GM21526 (cell line): ENCODE measurements around the gene LSM10.

ENCODE experiments used
- ATAC-seq: cut with Tn5 transposase; IDR thresholded peaks from one replicate; pipeline ENCODE4 v1.9.1; 2021; ENCODE audit warnings: moderate library complexity; ENCODE audit not compliant: unreplicated experiment, low FRiP score

LSM10 gene

DNA sequence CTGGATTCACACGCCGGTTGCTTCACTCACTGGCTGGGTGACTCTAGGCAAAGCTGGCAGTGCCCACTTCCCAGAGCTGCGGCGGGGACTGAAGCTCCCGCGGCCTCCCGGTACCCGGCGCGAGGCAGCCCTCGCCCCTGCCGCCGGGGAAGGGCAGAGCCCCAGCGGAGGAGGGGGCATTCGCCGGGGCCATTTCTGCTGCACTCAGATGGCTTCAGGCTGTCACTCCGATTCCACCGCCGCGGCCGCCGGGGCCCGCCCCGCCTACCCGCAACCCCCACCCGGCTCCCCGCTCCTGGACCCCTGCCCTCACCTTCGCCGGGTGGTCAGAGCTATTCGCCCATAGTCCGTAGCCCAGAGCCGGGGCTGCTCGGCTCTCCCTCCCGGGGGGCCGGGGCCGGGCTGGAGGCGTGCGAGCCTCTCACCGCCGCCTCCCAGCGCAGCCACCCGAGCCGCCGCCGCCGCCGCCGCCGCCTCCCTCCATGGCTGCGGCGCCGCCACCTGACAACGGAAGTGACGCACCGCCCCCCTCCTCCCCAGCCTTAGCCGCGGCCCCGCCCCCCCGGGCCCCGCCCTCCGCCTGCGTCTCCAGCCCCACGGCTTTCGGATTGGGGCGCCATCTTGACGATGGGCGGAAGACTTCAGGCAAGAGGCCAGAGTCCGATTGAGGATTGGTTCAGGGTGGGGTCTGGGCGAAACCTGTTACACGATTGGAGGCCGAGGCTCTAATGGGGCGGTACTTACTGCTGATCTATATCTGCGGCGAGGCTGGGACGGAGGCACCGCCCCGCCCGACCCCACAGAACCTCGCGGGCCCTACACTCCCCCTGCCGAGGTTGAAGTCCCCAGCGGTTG lies 12.1 kb downstream of the LSM10 start, which contains the start of gene STK40:
Gene STK40, minus strand, starts transcription at position 515 of the 855 bp plus-strand sequence. CDS start 24,592 bp downstream, outside the sequence.
- ATAC-seq = peak; percentile 80

DNA sequence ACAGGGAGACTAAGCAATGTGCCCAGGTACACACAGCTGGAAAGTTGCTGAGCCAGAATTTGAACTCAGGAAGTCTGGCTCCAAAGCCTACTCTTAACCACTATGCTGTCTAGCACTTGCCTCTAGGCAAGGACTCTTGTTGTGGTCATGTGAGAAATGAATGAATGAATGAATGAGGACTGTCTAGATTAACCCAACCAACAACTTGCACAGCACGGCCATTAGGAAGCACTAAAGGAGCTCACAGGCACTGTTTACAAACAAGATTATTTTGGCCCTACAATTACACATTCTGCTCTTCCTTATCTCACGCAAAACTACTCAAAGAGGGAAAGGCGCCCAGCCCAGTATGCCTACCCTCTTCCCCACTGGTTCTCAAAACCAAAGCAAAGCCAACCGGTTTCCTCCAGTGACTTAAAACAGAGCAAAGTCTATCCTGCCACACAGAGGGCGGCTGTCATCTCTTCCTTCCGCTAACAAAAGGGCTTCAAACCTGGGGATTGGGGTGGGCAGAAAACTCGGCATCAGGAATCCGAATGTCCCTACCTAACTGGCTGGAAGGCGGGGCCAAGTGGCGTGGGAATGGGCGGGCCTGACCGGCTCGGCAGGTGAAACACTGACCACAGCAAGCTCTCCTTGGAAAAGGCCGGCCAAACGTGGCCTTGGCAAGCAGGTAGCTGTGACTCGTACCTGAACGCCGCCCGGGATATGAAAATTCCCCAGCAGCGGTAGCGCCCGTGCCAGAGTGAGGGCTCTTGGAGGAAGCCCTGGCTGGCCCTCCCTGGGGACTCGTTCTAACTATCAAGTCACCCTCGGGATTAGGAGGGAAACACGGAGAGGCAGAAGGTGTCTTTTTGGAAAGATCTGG lies 12.9 kb downstream of the LSM10 start:
- no peak for ATAC-seq

DNA sequence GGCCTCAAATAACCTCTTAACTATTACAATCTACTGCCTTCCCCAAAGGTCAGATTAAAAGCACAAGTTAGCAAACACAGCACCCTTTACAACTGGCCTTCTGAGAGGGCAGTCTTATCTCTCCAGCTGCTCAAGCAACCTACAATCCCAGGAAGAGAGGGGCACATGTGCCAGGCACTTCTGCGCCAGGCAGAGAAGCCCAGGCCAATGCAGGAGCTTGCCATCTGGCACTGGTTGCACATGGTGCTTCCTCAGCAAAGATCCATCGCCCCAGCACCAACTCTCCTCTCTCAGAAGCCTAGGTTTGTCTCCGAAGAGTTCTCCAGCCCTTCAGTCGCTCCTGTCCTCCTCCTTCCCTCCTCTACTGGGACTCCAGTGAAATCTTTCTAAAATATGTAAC lies 14.5 kb downstream of the LSM10 start:
- ATAC-seq = no peak

DNA sequence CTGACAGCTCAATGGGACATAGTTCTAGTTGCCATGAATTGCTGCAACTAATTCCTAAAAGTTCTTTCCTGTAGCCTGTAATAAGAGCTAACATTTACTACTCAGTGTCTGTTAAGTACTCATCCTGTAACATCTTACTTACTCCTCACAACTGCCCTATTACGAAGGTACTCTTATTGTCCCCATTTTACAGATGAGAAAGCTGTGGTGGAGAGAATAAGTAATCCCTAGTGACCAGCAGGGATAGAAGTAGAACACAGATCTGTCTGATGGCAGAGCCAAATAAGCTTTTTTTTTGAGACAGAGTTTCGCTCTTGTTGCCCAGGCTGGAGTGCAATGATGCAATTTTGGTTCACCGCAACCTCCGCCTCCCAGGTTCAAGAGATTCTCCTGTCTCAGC lies 15.0 kb downstream of the LSM10 start:
- ATAC-seq = no peak

DNA sequence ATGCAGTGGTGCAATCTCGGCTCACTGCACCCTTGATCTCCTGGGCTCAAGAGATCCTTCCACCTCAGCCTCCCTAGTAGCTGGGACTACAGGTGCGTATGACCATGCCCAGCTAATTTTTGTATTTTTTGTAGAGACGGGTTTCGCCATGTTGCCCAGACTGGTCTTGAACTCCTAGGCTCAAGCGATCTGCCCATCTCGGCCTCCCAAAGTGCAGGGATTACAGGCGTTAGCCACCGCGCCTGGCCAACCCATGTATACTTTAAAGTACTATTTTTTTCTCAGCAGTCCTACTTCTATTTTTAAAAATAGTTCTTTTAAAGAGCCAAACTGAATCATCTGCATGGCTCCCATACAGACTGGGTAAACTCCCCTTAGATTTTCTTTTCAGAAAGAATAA lies 15.5 kb downstream of the LSM10 start:
- no peak for ATAC-seq

DNA sequence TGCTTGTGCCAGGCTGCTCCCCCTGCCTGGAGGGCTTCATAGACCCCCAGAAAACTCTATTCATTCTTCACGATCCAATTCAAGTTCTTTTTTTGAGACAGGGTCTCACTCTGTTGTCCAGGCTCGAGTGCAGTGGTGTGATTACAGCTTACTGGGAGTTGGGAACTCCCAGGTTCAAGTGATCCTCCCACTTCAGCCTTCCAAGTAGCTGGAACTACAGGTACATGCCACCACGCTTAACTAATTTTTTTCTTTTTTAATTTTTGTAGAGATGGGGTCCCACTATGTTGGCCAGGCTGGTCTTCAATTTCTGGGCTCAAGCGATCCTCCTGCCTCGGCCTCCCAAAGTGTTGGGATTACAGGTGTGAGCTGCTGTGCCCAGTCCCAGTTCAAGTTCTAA lies 16.3 kb downstream of the LSM10 start:
- ATAC-seq = no peak

DNA sequence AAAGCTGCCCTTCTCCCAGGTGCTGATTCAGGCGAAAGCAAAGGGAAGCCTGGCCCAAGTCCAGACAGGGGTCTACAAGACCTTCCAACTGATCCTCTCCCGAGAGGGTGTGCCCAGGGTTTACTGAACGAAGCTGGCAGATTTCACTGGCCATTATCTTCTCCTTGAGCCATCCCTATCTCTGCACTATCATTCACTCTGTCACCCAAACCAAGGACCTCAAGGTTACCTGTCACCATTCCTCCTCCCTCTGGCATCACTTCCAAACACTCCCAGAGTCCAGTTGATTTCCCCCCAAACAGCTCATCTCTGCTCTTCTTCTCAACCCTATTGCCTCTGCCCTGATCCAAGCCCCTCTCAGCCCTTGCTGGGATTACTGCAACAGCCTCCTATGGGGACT lies 16.9 kb downstream of the LSM10 start:
- no peak for ATAC-seq

DNA sequence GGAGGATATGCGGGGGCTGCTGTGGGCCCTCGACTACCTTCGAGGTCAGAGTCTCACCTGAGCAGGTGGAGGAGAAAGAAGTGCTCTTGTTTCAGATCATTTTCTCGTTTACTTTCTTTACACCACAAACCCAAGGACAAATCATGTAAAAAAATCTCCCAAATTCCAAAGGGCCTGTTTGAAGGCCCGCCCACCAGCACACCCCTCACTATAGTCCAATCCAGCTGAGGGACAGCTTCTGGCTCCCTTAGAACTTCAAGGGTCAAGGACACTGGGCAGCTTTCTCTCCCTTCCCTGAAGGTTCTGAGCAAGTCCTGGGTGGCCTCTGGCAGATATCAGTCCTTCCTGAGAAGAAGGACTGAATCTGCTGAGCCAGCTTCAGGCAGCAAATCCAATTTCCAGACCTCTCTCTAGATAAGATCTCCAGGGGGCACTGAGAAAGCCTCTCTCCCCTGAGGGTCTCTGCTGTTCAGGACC lies 17.5 kb downstream of the LSM10 start:
- no peak for ATAC-seq

DNA sequence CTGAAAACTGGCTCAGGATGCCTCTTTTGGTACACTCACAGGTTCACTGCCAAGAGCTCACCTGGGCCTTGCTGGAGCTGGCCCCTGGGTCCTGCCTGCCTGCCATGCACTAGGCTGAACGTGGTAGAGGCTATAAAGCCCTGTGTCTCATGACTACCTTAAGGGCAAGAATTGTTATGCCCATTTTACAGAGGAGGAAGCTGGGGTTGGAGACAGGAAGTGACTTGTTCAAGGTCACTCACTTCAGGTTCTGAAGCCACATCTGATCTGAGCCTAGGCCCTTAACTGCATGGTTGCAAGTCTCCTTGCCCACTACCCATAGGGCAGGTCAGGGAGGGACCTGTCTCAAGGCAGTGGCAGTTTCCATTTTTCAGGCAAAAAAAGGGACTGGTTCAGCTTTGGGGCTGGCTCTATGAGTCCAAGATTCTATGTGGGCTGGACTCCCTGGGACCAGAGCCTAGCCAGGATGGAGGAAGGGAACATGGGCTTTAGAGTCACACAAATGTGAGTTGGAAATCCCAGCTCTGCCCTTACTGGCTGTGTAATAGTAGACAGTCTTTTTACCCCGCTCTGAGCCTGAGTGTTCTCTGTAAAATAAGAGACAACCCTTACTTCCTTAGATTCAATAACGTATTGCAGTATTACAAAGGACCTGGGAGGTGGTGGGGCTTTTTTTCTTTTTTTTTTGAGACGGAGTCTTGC lies 19.8 kb downstream of the LSM10 start:
- ATAC-seq = no peak

DNA sequence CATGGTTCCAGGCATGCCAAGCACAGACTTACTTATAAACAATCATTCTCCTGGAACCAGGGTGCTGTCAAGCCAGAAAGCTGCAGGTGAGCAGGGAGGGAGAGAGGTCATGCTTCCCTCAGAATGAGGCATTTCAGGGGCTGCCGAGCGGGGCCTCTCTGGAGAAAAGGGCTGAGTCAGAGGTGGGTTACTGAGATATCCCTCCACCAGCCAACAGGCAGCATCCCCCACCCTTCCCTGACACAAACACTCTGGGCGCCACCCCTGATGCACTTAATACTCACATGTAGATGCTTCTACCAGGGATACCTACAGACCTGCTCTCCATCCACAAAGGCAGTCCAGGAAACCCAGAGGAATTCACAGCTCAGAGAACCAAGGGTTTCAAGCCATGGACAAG lies 25.1 kb downstream of the LSM10 start:
- ATAC-seq = no peak

DNA sequence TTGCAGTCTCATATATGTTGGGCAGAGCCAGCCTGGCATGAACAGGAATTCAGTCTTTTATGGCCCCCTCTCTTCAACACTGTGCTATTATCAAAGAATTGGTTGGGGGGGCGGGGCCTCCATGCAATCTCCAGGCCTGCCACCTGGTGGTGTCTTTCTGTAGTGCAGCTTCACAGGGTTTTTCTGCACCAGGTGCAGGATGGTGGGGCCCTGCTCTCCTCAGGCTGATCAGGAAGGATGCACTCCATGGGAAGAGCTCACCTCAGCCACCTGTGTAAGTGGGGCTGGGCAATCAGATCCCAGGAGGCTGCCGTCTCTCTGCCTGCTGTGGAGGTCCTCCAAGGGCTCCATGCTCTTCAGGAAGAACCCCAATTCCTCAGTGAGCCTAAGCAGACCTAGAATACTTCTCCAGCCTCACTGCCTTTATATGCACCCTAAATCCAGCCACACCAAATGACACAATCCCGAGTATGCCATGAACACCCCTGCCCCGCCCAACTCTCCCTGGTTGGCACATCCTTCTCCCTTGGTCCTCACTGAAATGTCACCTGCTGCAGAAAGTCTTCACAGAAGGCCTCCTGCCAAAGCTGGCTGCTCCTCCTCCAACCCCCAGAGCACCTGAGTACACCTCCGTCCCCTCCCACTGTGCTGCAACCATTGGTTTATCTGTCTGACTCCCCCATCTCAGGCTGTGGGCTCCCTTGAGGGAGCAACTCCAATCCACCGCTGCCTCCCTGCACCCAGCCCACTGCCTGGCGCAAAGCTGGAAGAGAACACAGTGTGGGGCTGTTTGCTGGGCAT lies 28.4 kb downstream of the LSM10 start:
- no peak for ATAC-seq

DNA sequence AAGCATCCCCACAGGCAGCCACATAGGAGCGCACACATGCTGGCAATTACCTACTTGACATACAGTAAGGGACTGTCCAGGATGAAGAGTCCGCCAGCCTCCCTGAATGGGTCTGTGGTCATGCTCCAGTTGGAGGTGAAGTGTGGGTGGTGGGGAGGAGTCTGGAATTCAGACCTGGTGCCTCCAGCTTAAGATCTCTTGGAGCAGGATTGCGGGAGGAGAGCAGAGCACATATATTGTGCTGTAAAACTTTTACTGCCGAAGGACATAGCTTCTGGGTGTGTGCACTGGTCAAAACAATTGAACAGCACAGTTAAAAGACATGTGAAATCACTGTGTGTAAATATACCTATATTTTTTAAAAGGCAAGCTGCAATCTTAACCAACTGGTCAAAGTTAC lies 29.9 kb downstream of the LSM10 start:
- ATAC-seq = no peak

DNA sequence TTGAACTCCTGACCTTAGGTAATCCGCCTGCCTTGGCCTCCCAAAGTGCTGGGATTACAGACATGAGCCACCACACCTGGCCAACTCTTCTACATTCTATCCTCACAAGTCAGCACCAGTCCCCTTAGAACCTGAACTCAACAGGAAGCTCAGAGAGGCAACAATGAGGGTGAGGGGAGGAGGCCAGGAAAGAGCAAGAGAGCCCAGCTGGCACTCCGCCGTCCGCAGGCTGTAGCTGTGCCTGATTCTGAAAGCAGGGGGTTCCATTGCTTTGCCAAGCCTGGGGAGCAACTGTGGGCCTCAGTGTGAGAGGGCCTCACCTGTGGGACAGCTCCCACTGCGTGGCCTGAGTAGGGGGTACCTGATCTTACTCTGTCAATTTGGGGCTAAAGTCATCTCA lies 30.6 kb downstream of the LSM10 start:
- no peak for ATAC-seq

DNA sequence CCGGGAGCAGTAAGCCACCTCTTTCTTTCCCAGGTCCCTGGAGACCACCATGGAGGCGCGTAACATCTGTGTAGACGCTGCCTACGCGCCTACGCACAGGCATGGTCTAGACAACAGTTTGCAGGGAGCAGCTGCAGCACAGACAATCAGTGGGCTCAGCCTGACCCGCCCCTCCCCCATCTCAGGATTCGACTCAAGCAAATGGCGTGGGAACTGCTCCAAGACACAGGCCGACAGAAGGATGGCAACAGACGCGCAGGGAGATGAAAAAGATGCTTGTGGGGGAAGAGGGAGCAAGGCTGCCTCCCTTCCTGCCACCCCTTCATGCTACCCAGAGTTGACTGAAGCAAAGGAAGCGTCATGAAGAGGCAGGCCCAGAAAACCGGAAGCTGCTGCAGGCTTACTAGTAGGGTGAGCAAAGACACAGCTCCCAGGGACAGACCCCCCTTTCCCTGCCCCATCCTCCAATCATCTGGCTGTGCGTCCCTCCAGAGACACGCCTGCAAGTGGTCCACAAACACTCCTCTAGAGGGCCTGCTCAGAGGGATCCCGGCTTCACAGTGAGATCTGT lies 31.5 kb downstream of the LSM10 start:
- ATAC-seq = no peak

DNA sequence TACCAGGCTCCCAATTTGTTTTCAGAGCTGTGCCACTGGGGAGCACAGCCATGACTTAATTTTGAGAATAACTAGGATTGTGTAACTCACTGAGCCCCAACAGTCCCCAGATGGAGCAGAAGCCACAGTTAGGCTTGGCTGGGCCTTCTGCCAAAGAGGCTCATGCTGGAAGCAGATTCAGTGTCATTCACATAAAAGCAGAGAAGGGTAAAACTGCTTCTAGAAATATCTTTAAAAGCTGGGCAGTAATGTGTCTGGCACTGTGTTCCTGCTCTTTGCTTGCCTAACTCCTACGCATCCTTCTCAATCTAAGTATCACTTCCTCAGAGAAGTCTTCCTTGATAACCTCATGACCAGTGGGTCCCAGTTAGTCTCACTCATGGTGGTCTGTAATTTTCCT lies 32.3 kb downstream of the LSM10 start:
- ATAC-seq = no peak

DNA sequence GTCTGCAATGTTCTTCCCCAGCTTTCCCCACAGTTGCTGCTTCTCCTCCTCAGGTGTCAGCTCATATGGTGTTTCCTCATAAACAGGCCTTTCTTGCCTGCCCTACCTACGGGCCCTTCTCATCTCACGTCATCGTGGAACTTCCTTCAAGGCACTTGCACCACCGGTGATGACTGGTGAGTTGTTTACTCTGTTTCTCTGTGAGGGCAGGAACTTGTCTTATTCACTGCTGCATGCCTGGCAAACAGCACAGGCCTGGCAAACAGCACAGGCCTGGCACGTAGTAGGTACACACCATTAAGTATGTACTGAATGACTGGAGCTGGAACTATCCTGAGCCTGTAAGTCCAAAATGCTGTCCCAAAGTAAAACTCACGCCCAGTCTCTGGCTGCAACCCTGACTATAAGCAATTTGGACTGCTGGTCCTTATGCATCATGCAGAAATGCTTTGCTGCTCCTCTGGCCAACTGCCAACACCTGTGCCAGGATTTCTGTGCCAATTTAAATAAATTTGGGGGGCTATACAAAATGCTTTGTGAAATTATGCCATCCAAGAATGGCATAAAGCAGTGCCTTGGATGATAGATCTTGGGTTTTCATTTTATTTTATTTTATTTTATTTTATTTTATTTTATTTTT lies 37.7 kb downstream of the LSM10 start:
- no peak for ATAC-seq

DNA sequence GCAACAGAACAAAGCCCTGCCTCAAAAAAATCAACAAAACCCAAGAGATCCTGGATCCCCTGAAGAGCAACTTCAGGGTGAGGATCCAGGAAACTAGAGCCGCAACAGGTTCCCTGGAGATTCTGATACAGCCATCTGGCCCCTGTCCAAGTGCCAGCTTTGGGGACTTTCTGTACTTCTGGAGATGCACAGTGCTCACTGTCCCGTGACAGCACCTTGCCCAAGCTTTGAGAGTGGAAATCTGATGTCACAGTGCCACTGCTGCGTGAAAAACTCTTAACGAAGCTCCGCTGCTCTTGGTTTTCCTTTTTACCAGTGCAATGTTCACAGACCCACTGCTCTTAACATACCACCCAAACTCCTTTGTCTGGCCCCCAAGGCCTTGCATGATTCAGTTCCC lies 38.3 kb downstream of the LSM10 start:
- no peak for ATAC-seq

DNA sequence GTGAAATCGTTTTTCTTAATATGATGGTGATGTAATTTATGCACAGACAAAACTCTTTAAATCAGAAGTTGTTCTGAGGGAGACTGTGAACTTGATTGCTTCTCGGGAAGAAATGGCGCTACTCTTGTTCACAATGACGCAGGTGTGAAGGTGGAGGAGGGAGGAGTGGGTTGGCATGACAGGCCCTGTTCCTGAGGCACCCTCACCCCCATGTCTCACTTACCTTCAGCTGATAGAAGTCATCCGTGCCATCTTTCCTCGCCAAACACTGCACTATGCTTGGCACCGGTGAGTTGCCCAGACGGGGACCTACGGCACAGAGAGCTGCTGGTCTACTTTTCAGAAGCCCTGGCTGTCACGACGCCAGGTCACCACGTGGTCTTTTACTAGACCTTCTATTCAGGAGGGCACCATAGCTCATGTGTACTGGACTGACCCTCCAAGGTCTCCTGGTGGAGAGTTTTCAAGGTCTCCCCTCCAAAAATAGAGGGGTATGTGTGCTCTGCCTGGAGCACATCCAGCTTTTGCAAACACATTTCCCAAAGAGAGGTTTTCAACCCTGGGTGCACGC lies 39.1 kb downstream of the LSM10 start:
- no peak for ATAC-seq

DNA sequence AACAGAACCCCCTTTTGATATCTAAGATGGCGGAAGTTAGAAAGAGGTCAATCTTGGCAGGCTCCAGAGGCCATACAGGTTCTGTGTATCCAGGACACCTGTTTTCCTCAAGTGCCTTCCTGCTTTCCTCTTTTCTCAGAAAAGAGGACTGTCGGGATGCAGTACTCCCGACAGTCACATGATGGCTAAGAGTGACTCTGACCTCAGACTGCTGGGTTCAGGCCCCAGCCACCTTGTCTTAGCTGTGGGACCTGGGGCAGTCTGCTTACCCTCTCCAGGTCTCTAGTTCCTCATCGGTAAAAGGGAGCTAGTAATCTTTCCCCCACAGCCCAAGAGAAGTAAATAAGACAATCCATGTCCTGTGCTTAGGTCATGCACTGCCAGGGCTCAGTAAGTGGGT lies 41.9 kb downstream of the LSM10 start:
- ATAC-seq = no peak
